Globus pallidus (tissue), 1 donor: ENCODE results near the gene NTM.

Experiments used
- DNase-seq: peaks from one replicate; pipeline ENCODE4 v3.0.0-alpha.2; 2015; ENCODE audit warnings: low spot score

NTM gene

DNA sequence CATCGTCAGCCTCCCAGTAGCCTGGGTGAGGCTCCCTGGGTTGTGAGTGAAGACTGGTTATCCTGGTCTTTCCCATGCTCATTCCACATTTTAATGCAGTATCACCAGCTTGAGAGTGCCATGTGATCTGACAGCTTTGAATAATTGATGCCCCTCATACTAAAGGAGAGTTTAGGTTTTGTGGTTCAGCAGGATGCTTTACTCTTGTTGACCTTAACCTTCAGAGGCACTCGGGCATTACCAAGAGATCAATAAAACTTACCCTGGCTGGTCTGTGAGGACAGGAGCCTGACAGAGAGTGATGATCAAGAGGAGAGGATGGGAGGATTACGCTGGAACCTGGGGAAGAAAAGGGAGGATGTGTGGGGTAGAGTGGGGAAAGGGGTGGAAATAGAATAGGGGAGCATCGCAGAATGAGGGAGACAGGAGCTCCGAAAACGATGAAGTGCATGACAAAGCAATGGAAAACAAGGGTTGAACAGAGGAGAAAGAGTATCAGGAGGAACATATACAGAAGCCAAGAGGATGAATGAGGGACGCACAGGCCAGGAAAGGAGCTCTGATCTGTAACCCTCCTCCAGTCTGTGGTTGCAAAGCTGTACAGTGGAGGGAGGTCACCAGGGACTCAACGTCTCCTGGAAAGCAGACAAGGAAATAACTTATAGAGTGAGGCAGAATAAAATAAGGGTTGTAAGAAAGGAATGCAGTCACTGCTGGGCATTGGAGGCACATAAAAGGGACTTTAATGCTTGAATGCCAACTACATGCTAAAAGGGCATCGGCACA is 594.5 kb downstream of the NTM start:
- DNase-seq = no peak

DNA sequence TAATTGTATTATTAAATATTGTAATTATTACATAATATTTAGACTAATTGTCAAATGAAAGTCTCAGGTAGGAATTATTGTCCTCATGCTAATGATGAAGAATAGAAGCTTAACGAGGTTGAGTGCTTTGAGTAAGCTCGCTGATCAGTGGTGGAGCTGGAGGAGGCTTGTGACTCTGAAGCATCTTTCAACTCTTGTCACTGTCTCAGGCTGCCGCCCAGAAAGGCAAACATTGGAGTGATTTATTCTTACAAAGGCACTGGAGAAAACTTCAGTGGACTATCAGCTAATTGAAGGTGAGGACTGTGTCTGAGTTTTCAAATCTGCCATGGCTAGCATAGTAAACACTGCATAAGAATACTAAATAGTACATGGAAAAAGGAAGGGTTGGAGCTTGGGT is 595.1 kb downstream of the NTM start:
- DNase-seq = no peak

DNA sequence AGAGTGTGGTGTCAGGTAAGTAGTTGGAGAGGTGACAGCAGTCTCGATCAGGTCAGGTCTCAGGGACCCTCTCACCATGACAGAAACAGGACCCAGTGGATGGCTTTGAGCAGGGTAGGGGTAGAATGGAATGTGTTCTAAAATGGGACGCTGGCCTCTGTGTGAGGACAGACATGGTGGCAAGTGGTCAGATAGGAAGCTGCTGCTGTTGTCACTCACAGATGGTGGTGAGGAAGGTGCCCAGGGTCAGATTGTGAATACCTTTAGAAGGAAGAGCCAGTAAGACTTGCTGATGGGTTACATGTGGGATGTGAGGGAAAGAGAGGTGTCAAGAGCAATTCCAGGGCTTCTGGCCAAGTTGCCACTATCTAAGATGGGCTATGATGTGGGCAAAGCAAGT is 596.3 kb downstream of the NTM start:
- DNase-seq = no peak

- no peak for DNase-seq
Measured at GRCh38 chr11:131969261-131969660, 598.8 kb downstream of the NTM start.

- no peak for DNase-seq
Measured at GRCh38 chr11:131973061-131973460, 602.6 kb downstream of the NTM start.

DNA sequence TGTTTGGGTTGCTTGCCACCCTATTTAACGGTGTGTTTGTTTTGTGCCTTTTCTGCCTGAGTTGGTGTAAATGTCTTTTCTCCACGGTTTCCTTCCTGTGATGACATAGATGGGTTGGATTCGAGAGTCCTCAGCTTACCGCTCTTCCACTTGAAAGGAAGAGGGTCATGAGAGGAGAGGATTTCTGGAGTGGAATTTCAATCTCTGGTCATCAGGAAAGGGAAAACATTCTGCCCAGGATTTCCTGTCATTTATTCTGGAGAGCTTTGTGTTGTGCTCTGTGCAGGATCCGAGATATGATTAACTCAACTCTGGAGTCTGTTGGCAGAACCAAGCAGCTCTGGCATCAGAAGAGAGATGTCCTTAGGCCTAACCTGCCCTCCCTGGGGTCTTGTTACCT is 605.2 kb downstream of the NTM start:
- no peak for DNase-seq

DNA sequence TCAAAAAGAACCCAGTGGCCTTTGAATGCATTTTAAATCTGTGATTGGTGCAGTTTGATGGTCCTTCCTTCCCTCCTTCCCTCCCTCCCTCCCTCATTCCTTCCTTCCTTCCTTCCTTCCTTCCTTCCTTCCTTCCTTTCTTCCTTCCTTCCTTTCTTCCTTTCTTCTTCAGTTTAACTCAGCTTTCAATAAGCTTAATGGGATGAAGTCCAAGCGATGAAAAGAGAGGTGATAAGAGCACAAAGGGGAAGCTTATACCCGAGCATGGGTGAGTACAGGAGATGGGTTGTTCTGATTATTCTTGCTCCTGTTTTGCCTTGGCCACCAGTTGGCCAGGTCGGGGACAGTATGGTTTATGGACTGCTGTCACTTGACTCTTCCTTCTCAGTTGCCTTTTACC is 605.6 kb downstream of the NTM start:
- no peak for DNase-seq

DNA sequence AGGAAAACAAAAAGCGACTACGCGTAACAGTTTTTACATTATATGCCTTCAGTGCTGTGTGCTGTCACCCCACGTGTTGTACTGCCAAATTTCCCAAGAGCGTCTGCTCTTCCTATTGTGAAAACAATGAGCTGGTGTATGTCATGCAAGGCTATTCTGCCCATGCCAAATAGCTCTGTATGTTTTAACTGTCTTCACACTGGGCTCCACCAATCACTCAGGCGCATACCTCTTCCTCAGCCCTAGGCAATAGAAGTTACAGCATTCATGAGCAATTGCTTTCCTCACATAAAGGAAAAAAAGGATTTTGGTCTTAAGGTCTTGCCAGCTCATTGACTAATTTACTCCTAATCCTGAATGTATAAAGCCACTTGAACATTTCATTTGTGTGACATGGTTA is 606.8 kb downstream of the NTM start:
- peak; percentile 80 for DNase-seq

GRCh38 chr11:131977854-131978253 is 607.4 kb downstream of the NTM start:
- no peak for DNase-seq

- no peak for DNase-seq
Measured at GRCh38 chr11:131978351-131978750, 607.9 kb downstream of the NTM start.

GRCh38 chr11:131979364-131979763 is 608.9 kb downstream of the NTM start:
- DNase-seq = no peak

GRCh38 chr11:131980199-131980598 is 609.8 kb downstream of the NTM start:
- DNase-seq = no peak

GRCh38 chr11:131980888-131981668 is 610.7 kb downstream of the NTM start:
- no peak for DNase-seq

DNA sequence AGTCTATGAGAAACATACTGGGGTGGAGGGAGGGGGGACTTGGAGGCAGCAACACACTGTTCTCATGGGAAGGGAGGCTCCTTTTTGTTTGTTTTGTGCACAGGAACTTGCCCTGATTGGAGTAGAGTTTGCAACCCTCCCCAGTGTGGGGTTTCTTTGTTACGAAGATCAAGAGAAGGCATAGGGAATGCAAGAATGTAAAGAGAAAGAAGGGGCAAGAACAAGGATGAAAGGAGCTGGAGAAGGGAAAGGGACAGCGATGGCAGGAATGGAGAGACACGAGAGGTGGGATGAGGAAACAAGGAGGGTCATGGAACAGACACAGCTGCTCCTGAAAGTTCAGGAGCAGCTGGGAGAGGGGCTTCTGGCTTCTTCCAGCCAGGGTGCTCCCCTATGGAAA is 611.7 kb downstream of the NTM start:
- no peak for DNase-seq

GRCh38 chr11:131985846-131986301 is 615.5 kb downstream of the NTM start:
- no peak for DNase-seq

DNA sequence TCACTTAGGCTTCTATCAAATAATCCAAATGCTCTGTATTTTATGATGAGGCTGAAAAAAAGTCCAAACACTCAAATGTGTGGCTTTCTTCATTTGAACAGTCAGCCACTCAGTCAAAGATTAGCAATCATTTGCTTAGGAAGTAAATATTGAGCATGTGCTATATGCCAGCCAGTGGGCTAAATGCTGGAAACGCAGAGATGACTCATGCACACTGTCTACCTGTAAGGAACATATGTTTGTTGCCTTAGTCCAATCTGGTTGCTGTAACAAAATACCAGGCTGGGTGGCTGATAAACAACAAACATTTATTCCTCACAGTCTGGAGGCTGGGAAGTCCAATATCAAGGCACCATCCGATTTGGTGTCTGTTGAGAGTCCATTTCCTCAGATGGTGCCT is 617.3 kb downstream of the NTM start:
- DNase-seq = no peak

- DNase-seq = no peak
Measured at GRCh38 chr11:131991606-131992005, 621.2 kb downstream of the NTM start.

DNA sequence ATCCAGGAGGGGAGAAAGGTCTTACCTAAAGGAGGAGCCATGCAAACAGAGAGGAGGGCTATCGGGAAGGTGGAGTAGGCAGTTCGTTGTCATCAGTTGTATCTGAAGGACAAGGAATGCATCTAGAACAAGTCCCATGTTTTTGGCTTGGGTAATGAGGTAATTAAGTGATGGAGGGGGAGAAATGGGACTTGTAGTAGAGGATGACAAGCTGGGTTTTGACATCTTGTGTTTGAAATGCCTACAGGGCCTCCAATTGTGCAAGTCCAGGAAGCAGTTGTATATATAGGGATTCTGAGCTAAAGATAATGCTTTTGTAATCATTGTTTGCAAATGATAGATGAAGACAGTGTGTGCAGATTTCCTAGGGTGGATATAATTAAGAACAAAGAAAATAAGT is 622.8 kb downstream of the NTM start:
- no peak for DNase-seq

- DNase-seq = no peak
Measured at GRCh38 chr11:131998020-131998419, 627.6 kb downstream of the NTM start.

DNA sequence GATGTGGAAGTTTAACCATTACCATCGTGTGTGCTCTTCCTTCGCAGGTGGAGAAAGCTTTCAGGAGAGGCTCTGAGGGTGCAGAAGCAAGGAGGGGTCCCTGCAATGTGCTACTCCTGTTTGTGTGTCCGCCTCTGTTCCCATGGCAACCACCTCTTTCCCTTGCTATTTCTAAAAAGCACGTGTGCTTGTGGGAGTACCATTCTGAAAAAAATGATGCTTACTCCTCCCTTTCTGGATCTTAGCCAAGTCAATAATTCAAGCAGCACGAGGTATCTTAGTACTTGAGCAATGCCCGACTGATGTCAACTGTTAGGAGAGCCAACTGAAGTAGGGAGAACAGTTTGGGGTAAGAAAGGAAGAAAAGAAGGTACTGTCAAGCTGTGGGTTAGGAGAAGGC is 628.7 kb downstream of the NTM start:
- DNase-seq = no peak

DNA sequence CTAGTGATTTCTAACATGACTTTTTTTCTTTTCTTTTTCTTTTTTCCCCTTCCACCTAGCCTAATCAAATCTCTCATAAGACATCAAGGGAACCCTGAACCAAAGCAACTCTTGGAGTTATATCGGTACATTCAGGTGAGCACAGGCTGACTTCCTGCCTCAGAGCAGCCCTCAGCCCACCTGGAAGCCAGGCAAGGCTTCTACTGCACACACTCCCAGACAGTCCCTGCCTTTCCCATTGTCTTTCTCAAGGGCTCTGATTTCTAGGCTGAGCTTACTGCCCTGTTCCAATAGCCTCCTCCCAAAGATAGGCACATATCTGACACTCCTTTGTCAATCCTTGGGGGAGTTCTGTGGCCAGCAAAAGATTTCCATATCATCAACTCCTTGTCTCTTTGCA is 629.5 kb downstream of the NTM start:
- no peak for DNase-seq

- no peak for DNase-seq
Measured at GRCh38 chr11:132005887-132006286, 635.5 kb downstream of the NTM start.

DNA sequence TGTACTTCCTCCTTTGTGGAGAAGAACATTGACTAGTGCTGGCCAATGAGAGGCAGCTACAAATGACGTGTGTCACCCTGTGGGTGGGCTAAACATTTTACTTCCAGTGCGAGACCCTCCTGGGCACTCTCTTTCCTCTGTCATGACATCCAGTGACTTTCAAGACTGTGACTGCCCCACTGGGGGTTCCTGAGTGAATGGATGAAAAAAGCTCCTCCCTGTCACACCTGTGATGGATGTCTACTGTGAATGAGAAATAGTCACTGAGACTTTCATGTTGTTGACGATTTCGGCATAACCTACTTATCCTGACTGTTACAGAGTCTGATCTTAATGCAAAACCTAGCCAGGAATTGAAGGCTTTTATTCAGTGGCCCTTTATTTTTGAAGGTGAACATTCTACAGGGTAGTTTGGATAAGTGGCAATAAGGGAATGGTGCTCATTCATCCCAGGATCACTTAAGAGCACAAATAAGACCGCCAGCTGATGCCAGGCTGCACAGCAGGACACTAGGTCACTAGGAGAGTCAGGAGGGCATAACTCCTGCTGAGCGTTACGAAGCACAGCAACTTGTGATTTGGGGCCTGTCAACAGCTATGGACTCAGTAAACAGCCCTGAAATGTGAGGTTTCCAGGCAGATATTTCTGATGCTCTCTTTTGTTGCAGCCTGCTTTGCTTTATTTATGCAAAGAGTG is 636.6 kb downstream of the NTM start:
- DNase-seq = no peak
